GM19455 (cell line): Measurements from ENCODE around the gene PRTG.
"Not testable (repeated sequence)": the region's sequence is repeated elsewhere in the genome, so short reads cannot be mapped to it uniquely, and the experiment has no call there.

ENCODE experiments used
- ATAC-seq: cut with Tn5 transposase; IDR thresholded peaks from one replicate; pipeline ENCODE4 v1.9.1; 2021; ENCODE audit not compliant: unreplicated experiment

The PRTG gene, protein sequence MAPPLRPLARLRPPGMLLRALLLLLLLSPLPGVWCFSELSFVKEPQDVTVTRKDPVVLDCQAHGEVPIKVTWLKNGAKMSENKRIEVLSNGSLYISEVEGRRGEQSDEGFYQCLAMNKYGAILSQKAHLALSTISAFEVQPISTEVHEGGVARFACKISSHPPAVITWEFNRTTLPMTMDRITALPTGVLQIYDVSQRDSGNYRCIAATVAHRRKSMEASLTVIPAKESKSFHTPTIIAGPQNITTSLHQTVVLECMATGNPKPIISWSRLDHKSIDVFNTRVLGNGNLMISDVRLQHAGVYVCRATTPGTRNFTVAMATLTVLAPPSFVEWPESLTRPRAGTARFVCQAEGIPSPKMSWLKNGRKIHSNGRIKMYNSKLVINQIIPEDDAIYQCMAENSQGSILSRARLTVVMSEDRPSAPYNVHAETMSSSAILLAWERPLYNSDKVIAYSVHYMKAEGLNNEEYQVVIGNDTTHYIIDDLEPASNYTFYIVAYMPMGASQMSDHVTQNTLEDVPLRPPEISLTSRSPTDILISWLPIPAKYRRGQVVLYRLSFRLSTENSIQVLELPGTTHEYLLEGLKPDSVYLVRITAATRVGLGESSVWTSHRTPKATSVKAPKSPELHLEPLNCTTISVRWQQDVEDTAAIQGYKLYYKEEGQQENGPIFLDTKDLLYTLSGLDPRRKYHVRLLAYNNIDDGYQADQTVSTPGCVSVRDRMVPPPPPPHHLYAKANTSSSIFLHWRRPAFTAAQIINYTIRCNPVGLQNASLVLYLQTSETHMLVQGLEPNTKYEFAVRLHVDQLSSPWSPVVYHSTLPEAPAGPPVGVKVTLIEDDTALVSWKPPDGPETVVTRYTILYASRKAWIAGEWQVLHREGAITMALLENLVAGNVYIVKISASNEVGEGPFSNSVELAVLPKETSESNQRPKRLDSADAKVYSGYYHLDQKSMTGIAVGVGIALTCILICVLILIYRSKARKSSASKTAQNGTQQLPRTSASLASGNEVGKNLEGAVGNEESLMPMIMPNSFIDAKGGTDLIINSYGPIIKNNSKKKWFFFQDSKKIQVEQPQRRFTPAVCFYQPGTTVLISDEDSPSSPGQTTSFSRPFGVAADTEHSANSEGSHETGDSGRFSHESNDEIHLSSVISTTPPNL

DNA sequence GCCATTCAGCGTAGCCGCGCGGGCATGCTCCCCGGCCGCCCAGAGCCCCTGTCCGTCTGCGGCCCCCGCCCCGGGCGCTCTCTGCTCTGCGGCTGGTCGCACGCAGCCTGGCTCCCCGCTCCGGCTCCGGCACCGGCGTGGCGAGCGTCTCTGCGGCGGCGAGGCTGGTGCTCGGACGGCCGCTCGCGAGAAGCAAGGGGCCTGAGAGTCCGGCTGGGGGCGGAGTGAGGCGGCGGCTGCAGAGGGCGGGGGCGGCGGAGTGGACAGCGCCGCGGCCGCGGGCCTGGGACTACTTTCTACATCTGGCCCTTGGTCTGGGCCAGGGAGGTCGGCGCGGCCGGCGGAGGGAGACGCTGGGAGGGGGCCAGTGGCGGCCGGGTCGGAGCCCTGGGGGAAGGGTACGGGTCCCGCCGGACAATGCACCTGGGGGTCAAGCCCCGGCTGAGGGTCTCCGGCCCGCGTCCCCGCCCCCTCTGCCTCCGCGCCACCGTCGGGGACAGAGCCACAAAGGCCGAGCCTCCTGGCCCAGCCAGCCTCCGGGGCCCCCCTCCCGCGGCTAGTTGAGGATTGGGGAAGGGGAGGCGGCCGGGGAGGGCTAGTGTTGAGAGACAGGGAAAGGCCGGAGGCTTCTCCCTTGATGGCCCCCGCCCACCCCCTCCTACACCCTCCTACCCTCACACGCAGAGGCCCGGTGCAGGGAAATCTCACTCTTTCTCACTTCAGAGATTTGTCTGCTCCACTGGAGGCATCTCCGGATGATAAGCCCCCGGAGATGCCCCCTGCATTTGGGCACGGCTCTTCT lies at the start of gene PRTG:
TSS of gene PRTG (minus strand) at position 226 of the 802 bp plus-strand sequence. CDS start at position 5, 221 bp downstream.
- ATAC-seq = no peak

GRCh38 chr15:55791551-55792400 lies 48.8 kb upstream of the PRTG start:
- no peak for ATAC-seq

- no peak for ATAC-seq
These were observed 46.2 kb upstream of the PRTG start for GRCh38 chr15:55789066-55789660.

DNA sequence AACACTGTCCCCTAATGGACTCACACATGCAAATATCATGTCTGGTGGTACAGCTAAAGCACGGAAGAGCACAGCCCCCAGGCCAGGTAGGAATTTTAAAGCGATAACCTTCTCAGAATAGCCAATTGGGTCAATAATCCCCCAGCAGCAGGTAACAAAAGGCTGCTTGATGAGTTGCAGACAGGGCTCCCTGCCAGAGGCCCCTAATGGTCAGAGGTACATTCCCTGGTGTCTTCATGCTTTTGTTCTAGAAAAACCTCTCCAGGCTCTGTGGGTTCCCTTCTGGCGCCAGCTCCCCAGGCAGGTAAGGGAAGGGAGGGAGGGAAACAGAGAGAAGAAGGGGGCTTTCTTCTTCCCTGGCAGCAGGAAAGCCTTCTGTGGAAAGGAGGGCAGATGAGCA lies 43.4 kb upstream of the PRTG start:
- ATAC-seq = no peak

DNA sequence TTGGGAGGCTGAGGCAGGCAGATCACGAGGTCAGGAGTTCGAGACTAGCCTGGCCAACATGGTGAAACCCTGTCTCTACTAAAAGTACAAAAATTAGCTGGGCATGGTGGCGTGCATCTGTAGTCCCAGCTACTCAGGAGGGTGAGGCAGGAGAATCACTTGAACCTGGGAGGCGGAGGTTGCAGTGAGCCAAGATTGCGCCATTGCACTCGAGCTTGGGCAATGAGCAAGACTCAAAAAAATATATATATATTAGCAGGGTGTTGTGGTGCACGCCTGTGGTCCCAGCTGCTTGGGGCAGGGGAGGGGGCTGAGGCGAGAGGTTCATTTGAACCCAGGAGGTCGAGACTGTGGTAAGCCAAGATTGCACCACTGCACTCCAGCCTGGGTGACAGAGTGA lies 42.6 kb upstream of the PRTG start:
- ATAC-seq = not testable (repeated sequence)

GRCh38 chr15:55784286-55784685 lies 41.3 kb upstream of the PRTG start:
- no peak for ATAC-seq

- no peak for ATAC-seq
These were observed 39.9 kb upstream of the PRTG start for GRCh38 chr15:55782901-55783300.

GRCh38 chr15:55780292-55780691 lies 37.3 kb upstream of the PRTG start:
- no peak for ATAC-seq

GRCh38 chr15:55778932-55779331 lies 36.0 kb upstream of the PRTG start:
- no peak for ATAC-seq

- ATAC-seq = no peak
These were observed 32.4 kb upstream of the PRTG start for GRCh38 chr15:55775316-55775715.

GRCh38 chr15:55774113-55774970 lies 31.4 kb upstream of the PRTG start:
- no peak for ATAC-seq

DNA sequence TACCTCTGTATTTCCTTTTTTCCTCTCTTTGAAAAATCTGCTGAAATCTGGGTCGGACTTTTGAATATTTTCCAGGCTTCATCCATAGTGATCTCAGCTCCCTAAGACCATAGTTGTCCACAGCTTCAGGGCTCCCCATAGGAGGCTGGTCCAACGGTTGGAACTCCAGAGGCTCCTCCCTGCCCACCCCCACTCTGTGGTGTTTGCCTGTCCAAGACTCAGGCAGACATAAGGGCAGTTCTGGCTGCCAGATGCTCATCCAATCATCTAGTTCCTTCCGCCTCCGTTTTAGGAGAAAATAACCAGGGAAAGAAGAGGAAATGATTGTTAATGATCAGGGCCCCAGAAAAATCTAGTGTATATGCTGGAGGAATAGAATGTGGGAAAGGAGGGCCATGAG lies 27.9 kb upstream of the PRTG start:
- no peak for ATAC-seq

- ATAC-seq = no peak
These were observed 27.3 kb upstream of the PRTG start for GRCh38 chr15:55770261-55770660.

- no peak for ATAC-seq
These were observed 25.8 kb upstream of the PRTG start for GRCh38 chr15:55768670-55769185.

GRCh38 chr15:55766676-55767075 lies 23.7 kb upstream of the PRTG start:
- ATAC-seq = no peak

- no peak for ATAC-seq
These were observed 21.4 kb upstream of the PRTG start for GRCh38 chr15:55764398-55764797.

DNA sequence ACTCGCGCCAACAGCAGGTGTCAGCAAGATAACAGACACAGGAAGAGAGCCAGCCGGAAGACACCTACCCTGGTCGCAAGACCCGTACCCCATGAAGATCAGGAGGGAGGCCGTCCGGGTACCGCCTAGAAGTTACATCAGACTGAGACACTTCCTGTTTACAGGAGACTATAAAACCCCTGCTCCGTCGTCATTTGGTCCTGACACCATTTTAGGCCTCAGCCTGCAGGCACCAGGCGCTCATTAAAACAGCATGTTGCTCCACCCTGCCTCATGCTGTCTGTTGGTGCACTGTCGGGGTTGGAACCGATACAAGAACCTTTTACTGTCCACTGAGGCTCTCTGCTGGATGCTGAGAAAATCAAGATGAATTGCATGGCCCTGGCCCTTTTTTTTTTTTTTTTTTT lies 15.6 kb upstream of the PRTG start:
- no peak for ATAC-seq

- ATAC-seq = not testable (repeated sequence)
These were observed 10.5 kb upstream of the PRTG start for GRCh38 chr15:55753433-55753832.
